Cortex of kidney (tissue), 1 donor: ENCODE results near the gene MRPS17.
"Not testable (repeated sequence)": the region's sequence is repeated elsewhere in the genome, so short reads cannot be mapped to it uniquely, and the experiment has no call there.

Experiments used
- DNase-seq: peaks from one replicate; lab custom pipeline; 2025; lab: John Stamatoyannopoulos, UW

MRPS17 gene

GRCh38 chr7:55951637-55952351, at the start of gene MRPS17:
MRPS17 (plus strand) TSS chr7:55951877; CDS start chr7:55953196, 1,319 bp downstream.
- DNase-seq: peak; percentile 23

- DNase-seq: no peak
Measured at GRCh38 chr7:55903985-55904759, 47.5 kb upstream of the MRPS17 start.

GRCh38 chr7:55912748-55913158, 38.9 kb upstream of the MRPS17 start:
- no peak for DNase-seq

- no peak for DNase-seq
Measured at GRCh38 chr7:55917771-55918170, 33.9 kb upstream of the MRPS17 start.

GRCh38 chr7:55928006-55928767, 23.5 kb upstream of the MRPS17 start:
- no peak for DNase-seq

- no peak for DNase-seq
Measured at GRCh38 chr7:55931421-55932151, 20.1 kb upstream of the MRPS17 start.

- DNase-seq: no peak
Measured at GRCh38 chr7:55939514-55940123, 12.1 kb upstream of the MRPS17 start.

- no peak for DNase-seq
Measured at GRCh38 chr7:55946545-55946944, 5.1 kb upstream of the MRPS17 start.

GRCh38 chr7:55952352-55952671, 635 bp downstream of the MRPS17 start:
- DNase-seq: not testable (repeated sequence)

- no peak for DNase-seq
Measured at GRCh38 chr7:55953707-55954475, 2.2 kb downstream of the MRPS17 start.

- DNase-seq: no peak
Measured at GRCh38 chr7:55957190-55957589, 5.5 kb downstream of the MRPS17 start.

- DNase-seq: no peak
Measured at GRCh38 chr7:55962014-55962413, 10.3 kb downstream of the MRPS17 start.

GRCh38 chr7:55963584-55964168, 12.0 kb downstream of the MRPS17 start:
- DNase-seq: no peak

GRCh38 chr7:55964261-55965099, 12.8 kb downstream of the MRPS17 start, which contains the start of gene NIPSNAP2:
NIPSNAP2 (plus strand) TSS chr7:55964585; CDS start chr7:55964610, 25 bp downstream.
- no peak for DNase-seq

- no peak for DNase-seq
Measured at GRCh38 chr7:55965100-55965470, 13.4 kb downstream of the MRPS17 start.

GRCh38 chr7:55965805-55966421, 14.2 kb downstream of the MRPS17 start:
- no peak for DNase-seq

- DNase-seq: no peak
Measured at GRCh38 chr7:55966851-55967250, 15.2 kb downstream of the MRPS17 start.

- no peak for DNase-seq
Measured at GRCh38 chr7:55969391-55969790, 17.7 kb downstream of the MRPS17 start.

- DNase-seq: no peak
Measured at GRCh38 chr7:55970561-55970960, 18.9 kb downstream of the MRPS17 start.
